ENCODE data around the gene THPO. TPM values are rescaled to one million over a fixed set of nuclear protein-coding genes. Genes with fewer than 3 reads are reported as not detected.

Gene THPO
- total and polyA plus RNA-seq, 9 of the 15 experiments (the other 6 are each of a cell fraction or from before 2014, with no cell fraction given), result 0.11 to 1.1 (median 0.35) TPM; not detected in 1

GRCh38 chr3:184358124-184358767 is 19.8 kb downstream of the THPO start (continued):
- no peak for TF ChIP-seq ZFP1 (CRISPR knock-in tag; IDR thresholded peaks at IDR 0.05)

DNA sequence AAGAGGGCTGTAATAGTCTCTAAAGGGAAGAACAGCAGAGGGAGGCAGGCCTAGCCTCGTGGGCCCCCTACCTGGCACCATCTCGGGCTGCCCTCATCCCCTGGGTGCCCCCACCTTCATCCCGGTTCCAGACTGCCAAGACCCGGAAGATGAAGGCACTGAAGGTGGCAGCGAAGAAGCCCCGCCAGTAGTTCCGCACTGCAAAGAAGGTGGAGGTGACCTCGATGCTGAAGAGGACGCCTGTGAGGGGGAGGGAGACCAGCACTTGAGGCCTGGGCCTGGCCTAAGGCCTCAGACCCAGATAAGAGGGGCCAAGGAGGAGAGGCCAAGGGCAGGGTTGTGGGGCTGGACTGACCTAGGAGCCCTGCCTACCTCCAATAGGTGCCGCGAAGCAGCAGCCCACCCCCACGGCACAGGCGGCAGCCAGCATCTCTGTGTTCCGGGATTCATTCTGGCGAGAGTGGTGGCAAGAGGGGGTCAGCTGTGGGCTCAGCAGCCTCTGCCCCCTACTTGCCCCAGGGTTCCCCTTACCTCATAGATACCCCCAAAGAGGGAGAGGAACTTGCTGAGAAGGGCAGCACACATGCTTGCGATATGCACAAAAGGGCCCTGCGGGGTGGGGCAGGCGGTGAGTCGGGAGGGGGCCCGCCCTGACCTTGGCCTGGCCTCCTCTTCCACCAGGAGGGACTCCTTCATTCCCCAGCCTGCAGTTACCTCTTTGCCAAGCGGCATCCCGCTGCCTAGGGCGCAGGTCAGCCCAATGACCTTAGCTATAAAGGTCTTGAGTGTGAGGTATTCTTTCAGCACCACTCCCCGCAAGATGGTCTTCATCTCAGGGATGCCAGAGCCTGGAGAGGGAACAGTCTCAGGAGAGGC is 20.5 kb downstream of the THPO start:
- TF ChIP-seq RBFOX2 (IDR thresholded peaks at IDR 0.05; ENCODE audit: low read depth, low read length) (0 out of 2 replicates have a peak, but pooled peaks have one; percentile 18), CBFA2T3 (IDR thresholded peaks at IDR 0.05) (0 out of 2 replicates have a peak, but pooled peaks have one; percentile 9), XRCC4 (IDR thresholded peaks at IDR 0.05; ENCODE audit: extremely low read depth, insufficient read depth, insufficient read length) (no peak), POLR2G (IDR thresholded peaks at IDR 0.05; ENCODE audit: low read depth, low read length) (0 out of 2 replicates have a peak, but pooled peaks have one; percentile 17), BCOR (IDR thresholded peaks at IDR 0.05) (no peak), SMARCC2 (IDR thresholded peaks at IDR 0.05; ENCODE audit: low read depth) (no peak)
- TF ChIP-seq, protein P1, sequence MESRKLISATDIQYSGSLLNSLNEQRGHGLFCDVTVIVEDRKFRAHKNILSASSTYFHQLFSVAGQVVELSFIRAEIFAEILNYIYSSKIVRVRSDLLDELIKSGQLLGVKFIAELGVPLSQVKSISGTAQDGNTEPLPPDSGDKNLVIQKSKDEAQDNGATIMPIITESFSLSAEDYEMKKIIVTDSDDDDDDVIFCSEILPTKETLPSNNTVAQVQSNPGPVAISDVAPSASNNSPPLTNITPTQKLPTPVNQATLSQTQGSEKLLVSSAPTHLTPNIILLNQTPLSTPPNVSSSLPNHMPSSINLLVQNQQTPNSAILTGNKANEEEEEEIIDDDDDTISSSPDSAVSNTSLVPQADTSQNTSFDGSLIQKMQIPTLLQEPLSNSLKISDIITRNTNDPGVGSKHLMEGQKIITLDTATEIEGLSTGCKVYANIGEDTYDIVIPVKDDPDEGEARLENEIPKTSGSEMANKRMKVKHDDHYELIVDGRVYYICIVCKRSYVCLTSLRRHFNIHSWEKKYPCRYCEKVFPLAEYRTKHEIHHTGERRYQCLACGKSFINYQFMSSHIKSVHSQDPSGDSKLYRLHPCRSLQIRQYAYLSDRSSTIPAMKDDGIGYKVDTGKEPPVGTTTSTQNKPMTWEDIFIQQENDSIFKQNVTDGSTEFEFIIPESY (CRISPR knock-in tag; IDR thresholded peaks at IDR 0.05), result peak; percentile 62
- TF ChIP-seq, protein P2, sequence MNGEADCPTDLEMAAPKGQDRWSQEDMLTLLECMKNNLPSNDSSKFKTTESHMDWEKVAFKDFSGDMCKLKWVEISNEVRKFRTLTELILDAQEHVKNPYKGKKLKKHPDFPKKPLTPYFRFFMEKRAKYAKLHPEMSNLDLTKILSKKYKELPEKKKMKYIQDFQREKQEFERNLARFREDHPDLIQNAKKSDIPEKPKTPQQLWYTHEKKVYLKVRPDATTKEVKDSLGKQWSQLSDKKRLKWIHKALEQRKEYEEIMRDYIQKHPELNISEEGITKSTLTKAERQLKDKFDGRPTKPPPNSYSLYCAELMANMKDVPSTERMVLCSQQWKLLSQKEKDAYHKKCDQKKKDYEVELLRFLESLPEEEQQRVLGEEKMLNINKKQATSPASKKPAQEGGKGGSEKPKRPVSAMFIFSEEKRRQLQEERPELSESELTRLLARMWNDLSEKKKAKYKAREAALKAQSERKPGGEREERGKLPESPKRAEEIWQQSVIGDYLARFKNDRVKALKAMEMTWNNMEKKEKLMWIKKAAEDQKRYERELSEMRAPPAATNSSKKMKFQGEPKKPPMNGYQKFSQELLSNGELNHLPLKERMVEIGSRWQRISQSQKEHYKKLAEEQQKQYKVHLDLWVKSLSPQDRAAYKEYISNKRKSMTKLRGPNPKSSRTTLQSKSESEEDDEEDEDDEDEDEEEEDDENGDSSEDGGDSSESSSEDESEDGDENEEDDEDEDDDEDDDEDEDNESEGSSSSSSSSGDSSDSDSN (IDR thresholded peaks at IDR 0.05; ENCODE audit: borderline replicate concordance in 1 of 2, low read depth in 2 of 2, low read length in 2 of 2), result 0 out of 4 replicates have a peak, but pooled peaks of 1 of the 2 experiments have one; percentile 30
- Histone ChIP-seq H3K4me2 (ENCODE audit: insufficient read depth, low read length) (no peak overlapping the region), H3K4me1 (replicated peaks in 1 of 2; ENCODE audit: control insufficient read depth in 2 of 2, insufficient read depth in 2 of 2, low read length in 2 of 2) (peaks cover 21 to 77% of the 10 kb centered on the region in 2 experiments), H2AFZ (ENCODE audit: low read depth, low read length) (no peak overlapping the region), H3K9me1 (ENCODE audit: control insufficient read depth, insufficient read depth, low read length) (peaks cover 5% of the 10 kb centered on the region), H4K20me1 (replicated peaks; ENCODE audit: control insufficient read depth, insufficient read depth, low read length) (no peaks in the 10 kb centered on the region), H3K79me2 (ENCODE audit: control insufficient read depth, insufficient read depth, low read length) (peaks cover 30% of the 10 kb centered on the region), H3K27me3 (ENCODE audit: control insufficient read depth in 2 of 2, insufficient read depth in 2 of 2, low read length in 2 of 2) (no peaks in the 10 kb centered on the region), H3K27ac (ENCODE audit: extremely low read depth, low read depth, low read length) (no peak overlapping the region), H3K9me3 (replicated peaks; ENCODE audit: control insufficient read depth, insufficient read depth, low read depth, low read length) (no peaks in the 10 kb centered on the region), H3K4me3 (no peak overlapping the region), H3K9ac (ENCODE audit: insufficient read depth in 1 of 2, low read depth in 2 of 2, low read length in 2 of 2) (peak overlapping the region in 1 of 2 experiments; percentile 85; a peak in 2 of 4 replicates), H3K36me3 (ENCODE audit: control insufficient read depth, insufficient read depth, low read length) (peaks cover 62% of the 10 kb centered on the region; the same call in 2 of the 3 replicates)
- BruUV-seq (replicated peaks), result no TSS peak
- ATAC-seq (no peak), FAIRE-seq (no peak), DNase-seq (ENCODE audit: extremely low read depth in 1 of 4, low spot score in 3 of 4) (peak in 2 of 4 experiments; percentile 29 to 56)
- ChIA-PET POLR2A (interaction anchor here (0.7 to 1.7 kb wide), 2 partner anchors 9 to 14 kb away, joined by 3 to 9 read pairs; no protein-coding TSS in a partner anchor), CTCF (ENCODE audit: low intra/inter-chr PET ratio) (no interaction called here)
- in situ Hi-C loops (cut with MboI), result no loop called here
- 63% methylated on average over 19 of the region's 24 CpGs for WGBS (ENCODE audit: insufficient coverage, low coverage, missing lambda C conversion rate)
- intact Hi-C loops (cut with micrococcal nuclease), result no loop called here

Measured in K562 (cell line).